Forelimb muscle (tissue), 1 donor: Measurements from ENCODE around the gene KRTAP9-7. TPM values are rescaled to one million over a fixed set of nuclear protein-coding genes. Genes with fewer than 3 reads are reported as not detected.

Experiments used
- DNase-seq: peaks from one replicate; pipeline ENCODE4 v3.0.0-alpha.2; 2013; ENCODE audit warnings: low read depth
- polyA plus RNA-seq: library from polyadenylated mRNA; unstranded; fragments of 120-200 nt; gene quantifications from one replicate; pipeline ENCODE4 v1.2.1, GENCODE V29; 2013; ENCODE audit not compliant: insufficient read length

The KRTAP9-7 gene
- polyA plus RNA-seq, 1 donor = not detected

- peak; percentile 8 for DNase-seq
Observed at GRCh38 chr17:41322094-41322902, 46.8 kb downstream of the KRTAP9-7 start.

GRCh38 chr17:41322903-41323895 lies 47.7 kb downstream of the KRTAP9-7 start:
- DNase-seq = no peak

- no peak for DNase-seq
Observed at GRCh38 chr17:41324180-41325075, 48.9 kb downstream of the KRTAP9-7 start.

GRCh38 chr17:41325126-41325525 lies 49.6 kb downstream of the KRTAP9-7 start:
- DNase-seq = no peak

- no peak for DNase-seq
Observed at GRCh38 chr17:41325611-41326010, 50.1 kb downstream of the KRTAP9-7 start.

Other genes starting within 250 kb of the KRTAP9-7 start
- not detected for gene KRTAP1-5, start 248.5 kb upstream of the KRTAP9-7 start, polyA plus RNA-seq
- gene KRTAP1-4, start 245.5 kb upstream of the KRTAP9-7 start, polyA plus RNA-seq = not detected
- gene KRTAP1-3, start 240.8 kb upstream of the KRTAP9-7 start, polyA plus RNA-seq = not detected
- not detected for gene KRTAP1-1, start 234.2 kb upstream of the KRTAP9-7 start, polyA plus RNA-seq
- gene KRTAP2-1, start 228.4 kb upstream of the KRTAP9-7 start, polyA plus RNA-seq = not detected
- gene KRTAP2-2, start 220.5 kb upstream of the KRTAP9-7 start, polyA plus RNA-seq = not detected
- gene KRTAP2-3, start 215.6 kb upstream of the KRTAP9-7 start, polyA plus RNA-seq = not detected
- not detected for gene KRTAP2-4, start 209.8 kb upstream of the KRTAP9-7 start, polyA plus RNA-seq
- not detected for gene KRTAP4-7, start 191.5 kb upstream of the KRTAP9-7 start, polyA plus RNA-seq
- gene KRTAP4-8, start 177.6 kb upstream of the KRTAP9-7 start, polyA plus RNA-seq = not detected
- gene KRTAP4-16, start 173.5 kb upstream of the KRTAP9-7 start, polyA plus RNA-seq = not detected
- gene KRTAP4-9, start 170.3 kb upstream of the KRTAP9-7 start, polyA plus RNA-seq = not detected
- gene KRTAP4-11, start 157.3 kb upstream of the KRTAP9-7 start, polyA plus RNA-seq = not detected
- gene KRTAP4-12, start 151.5 kb upstream of the KRTAP9-7 start, polyA plus RNA-seq = not detected
- not detected for gene KRTAP4-6, start 135.2 kb upstream of the KRTAP9-7 start, polyA plus RNA-seq
- not detected for gene KRTAP4-5, start 125.9 kb upstream of the KRTAP9-7 start, polyA plus RNA-seq
- not detected for gene KRTAP4-4, start 115.0 kb upstream of the KRTAP9-7 start, polyA plus RNA-seq
- gene KRTAP4-3, start 107.5 kb upstream of the KRTAP9-7 start, polyA plus RNA-seq = not detected
- gene KRTAP4-2, start 97.5 kb upstream of the KRTAP9-7 start, polyA plus RNA-seq = not detected
- not detected for gene KRTAP4-1, start 90.8 kb upstream of the KRTAP9-7 start, polyA plus RNA-seq
- gene KRTAP9-1, start 85.8 kb upstream of the KRTAP9-7 start, polyA plus RNA-seq = not detected
- not detected for gene KRTAP9-2, start 49.0 kb upstream of the KRTAP9-7 start, polyA plus RNA-seq
- gene KRTAP9-3, start 43.2 kb upstream of the KRTAP9-7 start, polyA plus RNA-seq = not detected
- not detected for gene KRTAP9-8, start 37.7 kb upstream of the KRTAP9-7 start, polyA plus RNA-seq
- gene KRTAP9-4, start 26.0 kb upstream of the KRTAP9-7 start, polyA plus RNA-seq = not detected
- gene KRTAP9-9, start 20.3 kb upstream of the KRTAP9-7 start, polyA plus RNA-seq = not detected
- 0.22 TPM for gene KRTAP9-6, start 10.3 kb upstream of the KRTAP9-7 start, polyA plus RNA-seq
- not detected for gene KRTAP29-1, start 27.2 kb downstream of the KRTAP9-7 start, polyA plus RNA-seq
- not detected for gene KRTAP16-1, start 33.6 kb downstream of the KRTAP9-7 start, polyA plus RNA-seq
- gene KRTAP17-1, start 40.0 kb downstream of the KRTAP9-7 start, polyA plus RNA-seq = not detected
- gene KRT33A, start 75.1 kb downstream of the KRTAP9-7 start, polyA plus RNA-seq = not detected
- not detected for gene KRT33B, start 94.1 kb downstream of the KRTAP9-7 start, polyA plus RNA-seq
- gene KRT34, start 106.6 kb downstream of the KRTAP9-7 start, polyA plus RNA-seq = not detected
- gene KRT31, start 121.9 kb downstream of the KRTAP9-7 start, polyA plus RNA-seq = 5.9 TPM
- gene KRT37, start 148.9 kb downstream of the KRTAP9-7 start, polyA plus RNA-seq = not detected
- gene KRT38, start 165.3 kb downstream of the KRTAP9-7 start, polyA plus RNA-seq = not detected
- not detected for gene KRT32, start 191.7 kb downstream of the KRTAP9-7 start, polyA plus RNA-seq
- gene KRT35, start 205.5 kb downstream of the KRTAP9-7 start, polyA plus RNA-seq = not detected
- not detected for gene KRT36, start 214.2 kb downstream of the KRTAP9-7 start, polyA plus RNA-seq
- gene KRT13, start 229.9 kb downstream of the KRTAP9-7 start, polyA plus RNA-seq = not detected
- gene KRT15, start 243.2 kb downstream of the KRTAP9-7 start, polyA plus RNA-seq = 0.11 TPM